Trophoblast cell (in vitro differentiated cells and primary cell): ENCODE results near the gene UBQLNL.

Source experiments
- DNase-seq, 2 donors: peaks; one replicate each; pipeline ENCODE4 v3.0.0-alpha.2; 2016
- H2AFZ ChIP-seq: 2 replicates; pipeline ENCODE4 v1.6.1; 2013; ENCODE audit warnings: low read length, moderate library complexity, mild to moderate bottlenecking; ENCODE audit not compliant: insufficient read depth, poor library complexity
- H2AK5ac ChIP-seq: 2 replicates; pipeline ENCODE4 v1.6.1; 2013; ENCODE audit warnings: mild to moderate bottlenecking, low read length
- H2BK120ac ChIP-seq: 2 replicates; pipeline ENCODE4 v1.6.1; 2013; ENCODE audit warnings: low read length, mild to moderate bottlenecking, moderate library complexity; ENCODE audit not compliant: insufficient read depth, poor library complexity
- H2BK12ac ChIP-seq: 2 replicates; pipeline ENCODE4 v1.6.1; 2013; ENCODE audit warnings: mild to moderate bottlenecking, low read length, moderate library complexity
- H2BK5ac ChIP-seq: 2 replicates; pipeline ENCODE4 v1.6.1; 2013; ENCODE audit warnings: low read length, low read depth, moderate library complexity, mild to moderate bottlenecking; ENCODE audit not compliant: poor library complexity
- H3K14ac ChIP-seq: 2 replicates; pipeline ENCODE4 v1.6.1; 2013; ENCODE audit warnings: mild to moderate bottlenecking, low read length
- H3K18ac ChIP-seq: 2 replicates; pipeline ENCODE4 v1.6.1; 2013; ENCODE audit warnings: mild to moderate bottlenecking, low read length
- H3K23ac ChIP-seq: 2 replicates; pipeline ENCODE4 v1.6.1; 2013; ENCODE audit warnings: low read length
- H3K27ac ChIP-seq: 2 replicates; pipeline ENCODE4 v1.5.1; 2013; ENCODE audit warnings: low read depth, mild to moderate bottlenecking, inconsistent platforms, low read length, moderate library complexity
- H3K27me3 ChIP-seq: 2 replicates; pipeline ENCODE4 v1.6.1; 2013; ENCODE audit warnings: inconsistent platforms, mild to moderate bottlenecking, low read length, moderate library complexity; ENCODE audit not compliant: insufficient read depth
- H3K36me3 ChIP-seq, 2 experiments: 1 replicate in 1 of 2; 2 replicates in 1 of 2; pipeline ENCODE4 v1.6.1; 2013; ENCODE audit warnings: low read length in 2 of 2, mild to moderate bottlenecking in 2 of 2, moderate library complexity in 1 of 2; ENCODE audit not compliant: insufficient read depth in 2 of 2, control insufficient read depth in 1 of 2
- H3K4ac ChIP-seq: 2 replicates; pipeline ENCODE4 v1.6.1; 2013; ENCODE audit warnings: low read depth, mild to moderate bottlenecking, low read length, moderate library complexity
- H3K4me1 ChIP-seq, 2 experiments: 1 replicate in 1 of 2; 2 replicates in 1 of 2; pipeline ENCODE4 v1.6.1; 2013; ENCODE audit warnings: low read length in 2 of 2, mild to moderate bottlenecking in 2 of 2, moderate library complexity in 1 of 2; ENCODE audit not compliant: insufficient read depth in 2 of 2, control insufficient read depth in 1 of 2
- H3K4me2 ChIP-seq: 2 replicates; pipeline ENCODE4 v1.6.1; 2013; ENCODE audit warnings: inconsistent platforms, mild to moderate bottlenecking, low read length, moderate library complexity
- H3K4me3 ChIP-seq: 2 replicates; pipeline ENCODE4 v1.5.1; 2013; ENCODE audit warnings: mild to moderate bottlenecking, low read depth, low read length, inconsistent platforms
- H3K79me1 ChIP-seq: one replicate; pipeline ENCODE4 v1.6.1; 2013; ENCODE audit warnings: low read length
- H3K79me2 ChIP-seq: 2 replicates; pipeline ENCODE4 v1.6.1; 2013; ENCODE audit warnings: low read length, mild to moderate bottlenecking; ENCODE audit not compliant: control insufficient read depth, insufficient read depth, poor library complexity
- H3K9ac ChIP-seq: 2 replicates; pipeline ENCODE4 v1.6.1; 2013; ENCODE audit warnings: mild to moderate bottlenecking, low read length
- H3K9me3 ChIP-seq: 2 replicates; pipeline ENCODE4 v1.6.1; 2013; ENCODE audit warnings: low read depth, mild to moderate bottlenecking, control low read depth, inconsistent platforms, low read length; ENCODE audit not compliant: insufficient read depth
- H4K12ac ChIP-seq: 2 replicates; pipeline ENCODE4 v1.6.1; 2013; ENCODE audit warnings: low read depth, mild to moderate bottlenecking, low read length, moderate library complexity
- H4K8ac ChIP-seq: 2 replicates; pipeline ENCODE4 v1.6.1; 2013; ENCODE audit warnings: low read depth, mild to moderate bottlenecking, low read length, moderate library complexity
- H4K91ac ChIP-seq: one replicate; pipeline ENCODE4 v1.6.1; 2013; ENCODE audit warnings: low read depth, mild to moderate bottlenecking, low read length, moderate library complexity
- whole genome bisulfite sequencing: extraction: QIAGEN DNeasy Blood & Tissue Kit; methylation state at CpG from one replicate; pipeline ENCODE4 v1.1.7; 2013; ENCODE audit warnings: missing lambda C conversion rate; ENCODE audit not compliant: insufficient read length, insufficient coverage; ENCODE audit errors: extremely low coverage; 5-methylcytosine and 5-hydroxymethylcytosine counted together

UBQLNL gene

DNA sequence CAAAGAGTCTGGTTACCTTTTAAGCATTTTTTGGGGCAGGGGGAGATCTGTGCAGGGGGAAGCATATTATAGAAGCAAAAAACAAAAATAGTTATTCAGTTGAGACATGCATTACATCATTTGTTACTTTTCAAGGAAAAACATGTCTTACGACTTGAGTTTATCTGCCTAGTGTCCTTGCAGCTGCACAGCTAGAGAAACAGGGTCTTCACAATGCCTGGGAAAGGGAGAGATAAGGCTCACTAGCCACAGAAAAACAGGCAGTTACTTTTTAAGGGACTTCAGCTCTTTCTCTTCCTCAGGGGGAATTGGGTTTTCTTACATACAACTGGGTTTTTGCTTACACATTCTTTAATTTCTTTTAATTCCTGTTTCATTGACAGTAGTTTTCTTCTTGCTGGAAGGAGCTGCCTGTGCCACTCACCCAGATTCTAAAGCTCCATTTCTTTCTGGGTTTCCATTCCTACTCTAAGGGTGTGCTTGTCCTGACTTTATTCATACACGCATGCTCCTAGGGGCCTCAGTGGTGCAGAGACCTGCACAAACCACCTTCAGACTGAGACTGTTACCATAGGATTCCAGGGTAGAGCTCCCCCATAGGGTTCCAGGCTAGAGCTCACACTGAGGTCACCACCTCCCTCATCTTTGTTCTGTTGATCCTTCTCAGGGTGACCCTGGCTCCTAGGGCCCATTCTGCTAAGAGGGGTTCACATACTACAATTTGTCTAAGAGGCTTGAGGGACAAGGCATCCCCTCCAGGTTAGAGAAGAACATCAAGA lies 14.7 kb upstream of the UBQLNL start:
- Histone ChIP-seq H3K4me1 (no peaks in the 10 kb centered on the region), H3K14ac (no peak overlapping the region), H2BK5ac (no peak overlapping the region), H3K4ac (no peak overlapping the region), H3K4me2 (no peak overlapping the region), H4K91ac (no peak overlapping the region), H2AFZ (no peak overlapping the region), H2BK120ac (no peak overlapping the region), H3K27me3 (no peaks in the 10 kb centered on the region), H4K8ac (no peak overlapping the region), H3K79me2 (no peaks in the 10 kb centered on the region), H3K23ac (no peak overlapping the region), H3K4me3 (no peak overlapping the region), H2BK12ac (no peak overlapping the region), H4K12ac (no peak overlapping the region), H3K9me3 (peaks cover 5% of the 10 kb centered on the region), H3K9ac (no peak overlapping the region), H3K18ac (no peak overlapping the region), H2AK5ac (no peak overlapping the region), H3K79me1 (no peaks in the 10 kb centered on the region), H3K36me3 (no peaks in the 10 kb centered on the region), H3K27ac (no peak overlapping the region)
- no CpG with 5 or more reads among the region's 2 CpGs for WGBS
- DNase-seq, result no peak

- H3K4me1 ChIP-seq, result no peaks in the 10 kb centered on the region
- no peak overlapping the region for H2AK5ac ChIP-seq
- H2BK12ac ChIP-seq, result no peak overlapping the region
- H3K79me2 ChIP-seq, result no peaks in the 10 kb centered on the region
- H3K27me3 ChIP-seq, result no peaks in the 10 kb centered on the region
- H3K14ac ChIP-seq, result no peak overlapping the region
- no peak overlapping the region for H3K4ac ChIP-seq
- H3K4me2 ChIP-seq, result no peak overlapping the region
- no peak overlapping the region for H3K4me3 ChIP-seq
- H3K9me3 ChIP-seq, result peaks cover 5% of the 10 kb centered on the region
- no peak overlapping the region for H3K18ac ChIP-seq
- WGBS, result no CpG with 5 or more reads among the region's 1 CpG
- H3K79me1 ChIP-seq, result no peaks in the 10 kb centered on the region
- no peak overlapping the region for H4K8ac ChIP-seq
- no peak overlapping the region for H4K91ac ChIP-seq
- H3K27ac ChIP-seq, result no peak overlapping the region
- H3K36me3 ChIP-seq, result no peaks in the 10 kb centered on the region
- H4K12ac ChIP-seq, result no peak overlapping the region
- H2BK5ac ChIP-seq, result no peak overlapping the region
- no peak overlapping the region for H3K9ac ChIP-seq
- DNase-seq, result no peak
- H2AFZ ChIP-seq, result no peak overlapping the region
- H2BK120ac ChIP-seq, result no peak overlapping the region
- H3K23ac ChIP-seq, result no peak overlapping the region
Measured at GRCh38 chr11:5528495-5528894, 12.0 kb upstream of the UBQLNL start.

GRCh38 chr11:5527716-5528115 lies 11.2 kb upstream of the UBQLNL start:
- H3K27me3 ChIP-seq, result no peaks in the 10 kb centered on the region
- H3K4me2 ChIP-seq, result no peak overlapping the region
- no peaks in the 10 kb centered on the region for H3K79me1 ChIP-seq
- no peak overlapping the region for H3K23ac ChIP-seq
- no peak overlapping the region for H4K8ac ChIP-seq
- no peak overlapping the region for H3K27ac ChIP-seq
- no peaks in the 10 kb centered on the region for H3K36me3 ChIP-seq
- H2BK12ac ChIP-seq, result no peak overlapping the region
- H3K14ac ChIP-seq, result no peak overlapping the region
- no peaks in the 10 kb centered on the region for H3K4me1 ChIP-seq
- no peak overlapping the region for H3K18ac ChIP-seq
- H3K4ac ChIP-seq, result no peak overlapping the region
- no peak overlapping the region for H2AFZ ChIP-seq
- no peaks in the 10 kb centered on the region for H3K79me2 ChIP-seq
- H4K12ac ChIP-seq, result no peak overlapping the region
- peaks cover 5% of the 10 kb centered on the region for H3K9me3 ChIP-seq
- H2AK5ac ChIP-seq, result no peak overlapping the region
- no peak overlapping the region for H2BK5ac ChIP-seq
- no peak for DNase-seq
- H4K91ac ChIP-seq, result no peak overlapping the region
- WGBS, result no CpG with 5 or more reads among the region's 5 CpGs
- no peak overlapping the region for H3K9ac ChIP-seq
- H3K4me3 ChIP-seq, result no peak overlapping the region
- H2BK120ac ChIP-seq, result no peak overlapping the region

GRCh38 chr11:5524756-5525155 lies 8.3 kb upstream of the UBQLNL start:
- no peaks in the 10 kb centered on the region for H3K36me3 ChIP-seq
- H2AFZ ChIP-seq, result no peak overlapping the region
- no peaks in the 10 kb centered on the region for H3K79me1 ChIP-seq
- H3K9me3 ChIP-seq, result peaks cover 5% of the 10 kb centered on the region
- H4K12ac ChIP-seq, result no peak overlapping the region
- no peak overlapping the region for H3K4me3 ChIP-seq
- no peak overlapping the region for H3K14ac ChIP-seq
- H3K27me3 ChIP-seq, result no peaks in the 10 kb centered on the region
- no peak overlapping the region for H2BK5ac ChIP-seq
- H3K4me2 ChIP-seq, result no peak overlapping the region
- WGBS, result 100% methylated on average over 1 of the region's 3 CpGs
- DNase-seq, result no peak
- no peak overlapping the region for H2BK12ac ChIP-seq
- H3K4me1 ChIP-seq, result no peaks in the 10 kb centered on the region
- no peaks in the 10 kb centered on the region for H3K79me2 ChIP-seq
- H3K9ac ChIP-seq, result no peak overlapping the region
- H4K91ac ChIP-seq, result no peak overlapping the region
- H2AK5ac ChIP-seq, result no peak overlapping the region
- no peak overlapping the region for H2BK120ac ChIP-seq
- no peak overlapping the region for H3K23ac ChIP-seq
- no peak overlapping the region for H4K8ac ChIP-seq
- no peak overlapping the region for H3K27ac ChIP-seq
- no peak overlapping the region for H3K18ac ChIP-seq
- H3K4ac ChIP-seq, result no peak overlapping the region
